ENCODE measurements around the gene CDK7.
"Not testable (repeated sequence)": the region's sequence is repeated elsewhere in the genome, so short reads cannot be mapped to it uniquely, and the experiment has no call there.

CDK7 gene

DNA sequence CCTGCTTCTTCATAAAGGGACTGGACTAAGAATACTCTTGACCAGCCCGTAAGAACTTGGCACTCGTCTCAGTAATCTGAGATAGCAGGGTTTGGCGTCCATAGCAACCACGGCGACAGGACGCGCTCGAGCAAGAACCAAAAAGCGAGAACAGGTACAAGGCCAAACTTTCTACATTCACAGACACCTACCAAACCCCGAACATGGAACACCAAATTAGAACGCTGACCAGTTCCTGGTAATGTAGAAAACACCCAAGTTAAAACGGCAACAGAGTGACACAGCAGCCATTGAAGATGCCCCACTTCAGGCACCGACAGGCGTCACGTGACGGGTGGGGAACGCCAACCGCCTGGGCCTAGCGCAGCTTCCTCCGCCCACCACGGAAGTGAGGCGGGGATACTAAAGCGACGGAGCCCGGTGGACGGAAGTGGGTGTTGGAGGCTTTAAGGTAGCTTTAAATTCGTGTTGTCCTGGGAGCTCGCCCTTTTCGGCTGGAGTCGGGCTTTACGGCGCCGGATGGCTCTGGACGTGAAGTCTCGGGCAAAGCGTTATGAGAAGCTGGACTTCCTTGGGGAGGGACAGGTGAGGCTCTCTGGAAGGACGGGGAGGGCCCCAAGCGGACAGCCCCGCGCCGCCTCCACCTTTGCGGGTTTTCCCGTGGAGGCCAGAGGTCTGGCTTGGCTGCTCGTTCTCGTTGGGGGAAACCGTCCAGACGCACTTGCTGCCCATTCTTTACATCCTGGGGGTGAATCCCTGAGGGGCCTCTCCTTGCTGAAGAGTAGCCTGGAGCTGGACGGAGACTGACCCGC, at the start of gene CDK7:
Gene CDK7, plus strand, starts transcription at position 430 of the 812 bp plus-strand sequence. Its CDS starts 90 bp downstream, at position 520.
- DNase-seq (ENCODE audit: low spot score): peak; percentile 91

DNA sequence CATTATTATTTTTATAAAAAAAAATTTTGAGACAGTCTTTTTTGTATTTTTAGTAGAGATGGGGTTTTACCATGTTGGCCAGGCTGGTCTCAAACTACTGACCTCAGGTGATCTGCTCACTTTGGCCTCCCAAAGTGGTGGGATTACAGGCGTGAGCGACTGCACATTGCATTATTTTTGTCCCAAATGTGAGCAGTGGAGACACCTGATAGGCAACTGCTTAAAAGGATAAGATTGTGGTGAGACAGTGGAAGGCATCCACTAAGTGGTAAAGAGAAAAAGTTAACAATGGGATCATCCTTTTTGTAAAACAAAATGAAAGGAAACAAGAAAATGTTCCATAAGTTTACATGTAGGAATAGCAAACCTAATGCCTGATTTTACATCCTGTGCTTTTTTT, 47.3 kb upstream of the CDK7 start:
- DNase-seq (ENCODE audit: low spot score): no peak

DNA sequence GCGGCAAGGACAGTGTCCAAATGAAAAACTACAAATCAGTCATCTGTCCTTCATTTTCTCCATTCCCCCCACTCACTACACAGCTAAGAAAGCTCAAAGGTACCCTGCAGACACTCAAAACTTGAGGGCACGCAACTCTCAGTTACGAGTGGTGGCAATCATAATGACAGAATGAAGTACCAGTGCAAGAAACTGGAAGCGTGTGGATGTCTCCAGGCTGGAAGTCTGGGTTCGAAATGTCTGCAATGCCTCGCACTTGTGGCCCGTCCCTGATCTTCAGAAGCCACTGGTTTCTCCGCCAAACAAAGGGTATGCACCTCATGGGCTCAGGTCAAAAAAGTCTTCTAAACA, 45.9 kb upstream of the CDK7 start:
- DNase-seq (ENCODE audit: low spot score): no peak

- peak; percentile 93 for DNase-seq (ENCODE audit: low spot score)
Measured at GRCh38 chr5:69189162-69190086, 45.3 kb upstream of the CDK7 start, which contains the start of gene CENPH. CENPH (plus strand) TSS chr5:69189583; CDS start chr5:69189635, 52 bp downstream.

GRCh38 chr5:69202497-69202896, 32.2 kb upstream of the CDK7 start:
- no peak for DNase-seq (ENCODE audit: low spot score)

- DNase-seq (ENCODE audit: low spot score): no peak
Measured at GRCh38 chr5:69206528-69207190, 28.0 kb upstream of the CDK7 start.

DNA sequence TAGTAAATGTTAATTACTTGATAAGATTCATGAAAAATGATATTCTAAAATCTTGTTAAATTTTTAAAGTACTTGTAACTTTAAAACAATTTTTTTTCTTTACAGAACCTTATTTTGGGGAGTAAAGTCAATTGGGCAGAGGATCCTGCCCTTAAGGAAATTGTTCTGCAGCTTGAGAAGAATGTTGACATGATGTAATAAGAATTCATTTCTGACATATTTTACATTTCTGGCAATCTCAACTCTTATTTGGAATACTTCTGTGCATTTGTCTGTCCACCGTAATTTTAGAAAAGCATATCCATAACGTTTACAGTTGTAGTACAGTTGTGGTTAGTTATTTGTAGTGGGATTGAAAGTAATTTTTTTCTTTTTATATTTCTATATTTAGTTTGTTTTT, 25.1 kb upstream of the CDK7 start:
- DNase-seq (ENCODE audit: low spot score): no peak

DNA sequence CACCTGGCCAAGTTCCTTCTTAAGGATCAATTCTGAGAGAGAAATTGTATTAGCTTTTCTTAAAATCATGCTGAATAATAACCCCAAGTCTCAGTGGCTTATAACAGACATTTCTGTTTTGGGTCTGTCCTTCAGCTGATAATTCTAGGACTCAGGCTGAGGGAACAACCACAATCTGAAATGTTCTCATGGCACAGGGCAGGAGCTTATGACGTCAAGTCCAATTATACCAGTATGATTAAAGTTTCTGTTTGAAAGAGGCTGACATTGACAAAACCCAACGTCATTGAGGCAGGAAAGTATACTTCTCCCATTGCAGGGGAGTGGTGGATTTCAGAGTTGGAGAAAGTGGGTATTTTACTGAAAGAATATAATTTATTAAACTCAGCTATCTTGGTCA, 23.5 kb upstream of the CDK7 start:
- no peak for DNase-seq (ENCODE audit: low spot score)

DNA sequence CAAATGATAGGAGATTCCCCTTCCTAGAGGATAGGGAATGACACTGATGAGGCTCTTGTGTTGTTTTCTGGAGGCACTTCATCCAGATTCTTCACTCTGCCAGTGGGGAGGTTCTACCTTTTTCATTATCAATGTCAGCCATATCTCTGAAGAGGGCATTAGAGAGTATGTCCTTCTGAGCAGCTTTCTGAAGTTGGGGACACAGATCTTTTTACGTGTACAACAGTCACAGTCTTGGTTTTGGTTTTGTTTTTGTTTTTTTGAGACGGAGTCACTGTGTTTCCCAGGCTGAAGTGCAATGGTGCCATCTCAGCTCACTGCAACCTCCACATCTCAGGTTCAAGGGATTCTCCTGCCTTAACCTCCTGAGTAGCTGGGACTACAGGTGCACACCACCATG, 22.7 kb upstream of the CDK7 start:
- no peak for DNase-seq (ENCODE audit: low spot score)

- DNase-seq (ENCODE audit: low spot score): no peak
Measured at GRCh38 chr5:69213513-69214215, 21.0 kb upstream of the CDK7 start.

- peak; percentile 2 for DNase-seq (ENCODE audit: low spot score)
Measured at GRCh38 chr5:69217151-69217511, 17.6 kb upstream of the CDK7 start.

GRCh38 chr5:69217548-69218526, 16.8 kb upstream of the CDK7 start:
- peak; percentile 96 for DNase-seq (ENCODE audit: low spot score)

- DNase-seq (ENCODE audit: low spot score): no peak
Measured at GRCh38 chr5:69219939-69220338, 14.7 kb upstream of the CDK7 start.

GRCh38 chr5:69220371-69220770, 14.3 kb upstream of the CDK7 start:
- not testable (repeated sequence) for DNase-seq (ENCODE audit: low spot score)

DNA sequence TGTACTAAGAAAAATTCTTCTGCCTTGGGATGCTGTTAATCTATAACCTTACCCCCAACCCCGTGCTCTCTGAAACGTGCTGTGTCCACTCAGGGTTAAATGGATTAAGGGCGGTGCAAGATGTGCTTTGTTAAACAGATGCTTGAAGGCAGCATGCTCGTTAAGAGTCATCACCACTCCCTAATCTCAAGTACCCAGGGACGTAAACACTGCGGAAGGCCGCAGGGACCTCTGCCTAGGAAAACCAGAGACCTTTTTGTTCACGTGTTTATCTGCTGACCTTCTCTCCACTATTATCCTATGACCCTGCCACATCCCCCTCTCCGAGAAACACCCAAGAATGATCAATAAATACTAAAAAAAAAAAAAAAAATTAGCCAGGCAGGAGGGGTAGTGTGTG, 13.9 kb upstream of the CDK7 start:
- not testable (repeated sequence) for DNase-seq (ENCODE audit: low spot score)

- DNase-seq (ENCODE audit: low spot score): no peak
Measured at GRCh38 chr5:69224520-69224919, 10.2 kb upstream of the CDK7 start.

DNA sequence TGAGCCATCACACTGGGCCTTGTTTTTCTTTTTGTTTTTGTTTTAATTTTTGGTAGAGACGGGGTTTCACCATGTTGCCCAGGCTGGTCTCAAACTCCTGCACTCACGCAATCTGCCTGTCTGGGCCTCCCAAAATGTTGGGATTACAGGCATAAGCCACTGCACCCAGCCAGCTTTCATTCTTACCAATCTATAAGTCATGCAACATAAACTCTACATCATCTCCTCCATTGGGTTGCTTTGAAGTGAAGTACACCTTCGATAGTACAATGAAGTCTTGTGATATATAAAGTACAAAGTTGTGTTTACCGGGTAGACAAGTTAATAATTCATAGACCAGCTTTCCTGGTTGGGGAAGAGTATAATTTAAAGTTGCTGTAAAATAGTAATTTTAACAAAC, 8.8 kb upstream of the CDK7 start:
- DNase-seq (ENCODE audit: low spot score): no peak

GRCh38 chr5:69230181-69230580, 4.5 kb upstream of the CDK7 start:
- no peak for DNase-seq (ENCODE audit: low spot score)

- DNase-seq (ENCODE audit: low spot score): no peak
Measured at GRCh38 chr5:69231281-69231680, 3.4 kb upstream of the CDK7 start.

- no peak for DNase-seq (ENCODE audit: low spot score)
Measured at GRCh38 chr5:69231851-69232250, 2.8 kb upstream of the CDK7 start.

GRCh38 chr5:69236733-69237132, 2.0 kb downstream of the CDK7 start:
- DNase-seq (ENCODE audit: low spot score): not testable (repeated sequence)

Measured in CD4-positive, alpha-beta T cell treated with Interleukin-2 at 100 ng/mL for 4 hours (primary cell).